Activated naive CD8-positive, alpha-beta T cell treated with anti-CD3 and anti-CD28 coated beads, Interleukin-2, amount 50 U/mL, for 24 hours (primary cell): Measurements from ENCODE around the gene CDC16.
"Not testable (repeated sequence)": the region's sequence is repeated elsewhere in the genome, so short reads cannot be mapped to it uniquely, and the experiment has no call there.

Experiments
- ATAC-seq: fragments of 150-1000 bp; cut with Tn5 transposase; one replicate; pipeline ENCODE4 v1.10.0; 2021
- DNase-seq: peaks from one replicate; pipeline ENCODE4 v3.0.0; 2021
- H3K27ac Mint-ChIP-seq: one replicate; pipeline ENCODE4 v1.8.0; 2021; ENCODE audit warnings: mild to moderate bottlenecking, mixed read lengths
- H3K27me3 Mint-ChIP-seq: one replicate; pipeline ENCODE4 v1.8.0; 2021; ENCODE audit warnings: mixed read lengths
- H3K36me3 Mint-ChIP-seq: one replicate; pipeline ENCODE4 v1.8.0; 2021; ENCODE audit warnings: low read depth, mixed read lengths
- H3K4me1 Mint-ChIP-seq: one replicate; pipeline ENCODE4 v1.8.0; 2021; ENCODE audit warnings: mixed read lengths
- H3K4me3 Mint-ChIP-seq: one replicate; pipeline ENCODE4 v1.8.0; 2021; ENCODE audit warnings: mild to moderate bottlenecking, moderate library complexity, mixed read lengths
- H3K9me3 Mint-ChIP-seq: one replicate; pipeline ENCODE4 v1.8.0; 2021; ENCODE audit warnings: mixed read lengths

Gene CDC16, protein sequence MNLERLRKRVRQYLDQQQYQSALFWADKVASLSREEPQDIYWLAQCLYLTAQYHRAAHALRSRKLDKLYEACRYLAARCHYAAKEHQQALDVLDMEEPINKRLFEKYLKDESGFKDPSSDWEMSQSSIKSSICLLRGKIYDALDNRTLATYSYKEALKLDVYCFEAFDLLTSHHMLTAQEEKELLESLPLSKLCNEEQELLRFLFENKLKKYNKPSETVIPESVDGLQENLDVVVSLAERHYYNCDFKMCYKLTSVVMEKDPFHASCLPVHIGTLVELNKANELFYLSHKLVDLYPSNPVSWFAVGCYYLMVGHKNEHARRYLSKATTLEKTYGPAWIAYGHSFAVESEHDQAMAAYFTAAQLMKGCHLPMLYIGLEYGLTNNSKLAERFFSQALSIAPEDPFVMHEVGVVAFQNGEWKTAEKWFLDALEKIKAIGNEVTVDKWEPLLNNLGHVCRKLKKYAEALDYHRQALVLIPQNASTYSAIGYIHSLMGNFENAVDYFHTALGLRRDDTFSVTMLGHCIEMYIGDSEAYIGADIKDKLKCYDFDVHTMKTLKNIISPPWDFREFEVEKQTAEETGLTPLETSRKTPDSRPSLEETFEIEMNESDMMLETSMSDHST

DNA sequence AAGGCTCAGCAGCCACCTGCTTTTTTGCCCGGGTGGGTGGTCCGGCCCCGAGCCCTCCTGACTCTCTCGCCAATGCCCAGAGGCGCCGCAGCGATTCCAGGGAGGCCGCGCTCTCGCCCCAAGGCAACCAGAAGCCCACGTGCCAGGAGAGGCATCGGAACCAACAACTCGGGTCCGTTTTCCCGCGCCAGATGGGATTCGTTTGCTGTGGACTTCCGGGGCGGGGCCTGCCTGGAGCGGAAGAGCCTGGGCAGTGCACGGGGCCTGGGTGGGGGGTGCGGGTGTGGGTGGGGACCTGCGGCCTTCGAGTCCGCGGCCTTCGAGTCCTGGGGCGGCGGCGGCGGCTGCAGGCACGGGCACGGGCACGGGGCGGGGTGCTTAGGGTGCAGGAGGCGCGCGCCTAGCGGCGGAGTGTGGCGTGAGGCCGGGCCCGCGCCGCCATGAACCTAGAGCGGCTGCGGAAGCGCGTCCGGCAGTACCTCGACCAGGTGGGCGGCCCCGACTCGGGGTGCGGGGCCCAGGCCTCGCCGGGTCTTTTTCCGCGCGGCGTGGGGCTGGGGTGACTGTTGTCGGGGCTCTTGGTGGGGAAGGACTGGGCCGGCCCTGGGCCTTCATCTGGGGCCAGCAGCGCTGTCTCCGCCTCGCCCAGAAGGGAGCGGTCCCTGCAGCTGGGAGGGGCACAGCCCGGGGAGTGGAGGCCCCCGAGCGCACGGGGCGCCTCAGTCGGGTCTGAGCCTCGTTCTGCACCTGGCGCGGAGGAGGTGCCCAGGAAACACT is at the start of gene CDC16:
Gene CDC16 (plus strand): TSS at position 253 of the 777 bp plus-strand sequence. CDS start 188 bp downstream, at position 441.
- peaks cover 43% of the 10 kb centered on the region for H3K4me1 Mint-ChIP-seq
- peaks cover 3% of the 10 kb centered on the region for H3K9me3 Mint-ChIP-seq

DNA sequence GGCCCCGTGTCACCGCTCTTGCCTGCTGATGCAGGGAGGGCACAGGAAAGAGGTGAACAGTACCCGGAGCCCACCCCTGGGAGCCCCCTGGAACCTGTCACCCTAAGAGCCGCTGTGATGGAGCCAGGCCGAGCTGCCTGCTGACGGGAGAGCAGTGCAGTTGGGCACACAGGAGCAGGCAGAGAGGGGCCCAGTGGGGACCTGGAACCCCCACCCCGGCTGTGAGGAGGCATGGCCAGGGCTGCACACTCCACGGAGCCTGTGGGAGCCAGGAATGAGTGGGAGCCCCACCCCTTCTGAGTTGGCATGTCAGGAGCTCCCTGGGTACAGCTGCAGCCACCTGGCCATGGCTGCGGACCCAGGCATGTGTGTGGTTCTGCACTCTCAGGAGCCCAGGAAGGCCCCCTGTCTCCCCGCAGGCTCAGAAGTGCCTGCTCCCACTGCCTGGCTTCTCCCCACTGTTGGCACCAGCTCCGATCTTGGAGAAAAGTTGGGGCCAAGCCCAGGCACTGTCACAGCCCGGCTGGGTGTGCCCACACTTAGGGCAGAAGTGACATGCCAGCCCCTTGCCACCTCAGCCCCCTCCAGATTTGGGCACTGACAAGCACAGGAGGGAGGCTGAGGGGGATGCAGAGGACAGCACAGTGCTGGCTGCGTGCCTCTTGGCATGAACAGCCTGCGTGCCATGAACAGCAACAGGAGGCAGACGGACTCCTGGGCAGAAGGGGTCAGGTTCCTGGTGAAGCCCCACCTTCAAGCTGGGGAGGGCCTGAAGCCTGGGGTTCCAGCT is 49.3 kb upstream of the CDC16 start:
- Mint-ChIP-seq H3K4me3 (no peak overlapping the region), H3K36me3 (no peaks in the 10 kb centered on the region), H3K9me3 (peaks cover 4% of the 10 kb centered on the region), H3K4me1 (peaks cover 8% of the 10 kb centered on the region), H3K27me3 (peaks cover 2% of the 10 kb centered on the region), H3K27ac (no peak overlapping the region)
- DNase-seq (no peak), ATAC-seq (no peak)

More for the DNA sequence above, at the start of gene CDC16:
- H3K27ac Mint-ChIP-seq = peak within 1 kb of the TSS; percentile 87
- DNase-seq (peak; percentile 91), ATAC-seq (peak; percentile 96)
- peaks cover 21% of the 10 kb centered on the region for H3K36me3 Mint-ChIP-seq
- peaks cover 4% of the 10 kb centered on the region for H3K27me3 Mint-ChIP-seq
- peak within 1 kb of the TSS; percentile 93 for H3K4me3 Mint-ChIP-seq

DNA sequence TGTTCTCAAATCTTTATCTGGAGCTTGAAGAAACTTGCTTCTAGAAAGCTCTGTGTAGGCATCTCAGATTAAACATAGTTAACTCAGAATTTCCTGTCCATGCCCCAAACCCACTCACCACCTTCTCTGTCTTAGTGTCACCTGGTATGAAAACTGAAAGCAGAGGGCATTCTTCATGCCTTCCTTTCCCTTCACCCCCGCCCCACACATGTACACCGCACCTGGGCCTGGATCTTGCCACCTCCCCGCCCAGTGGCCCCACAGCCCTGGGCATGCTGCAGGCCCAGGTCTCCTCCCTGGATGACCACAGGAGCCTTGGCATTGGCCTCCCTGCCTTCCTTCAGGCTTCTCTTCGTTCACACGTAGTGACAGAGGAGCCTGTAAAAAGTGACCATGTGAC is 39.8 kb upstream of the CDC16 start:
- peaks cover 1% of the 10 kb centered on the region for H3K36me3 Mint-ChIP-seq
- H3K4me3 Mint-ChIP-seq = peak overlapping the region; percentile 8
- peaks cover 4% of the 10 kb centered on the region for H3K9me3 Mint-ChIP-seq
- H3K4me1 Mint-ChIP-seq = peaks cover 17% of the 10 kb centered on the region
- H3K27me3 Mint-ChIP-seq = no peaks in the 10 kb centered on the region
- DNase-seq (no peak), ATAC-seq (peak; percentile 88)
- peak overlapping the region; percentile 12 for H3K27ac Mint-ChIP-seq

DNA sequence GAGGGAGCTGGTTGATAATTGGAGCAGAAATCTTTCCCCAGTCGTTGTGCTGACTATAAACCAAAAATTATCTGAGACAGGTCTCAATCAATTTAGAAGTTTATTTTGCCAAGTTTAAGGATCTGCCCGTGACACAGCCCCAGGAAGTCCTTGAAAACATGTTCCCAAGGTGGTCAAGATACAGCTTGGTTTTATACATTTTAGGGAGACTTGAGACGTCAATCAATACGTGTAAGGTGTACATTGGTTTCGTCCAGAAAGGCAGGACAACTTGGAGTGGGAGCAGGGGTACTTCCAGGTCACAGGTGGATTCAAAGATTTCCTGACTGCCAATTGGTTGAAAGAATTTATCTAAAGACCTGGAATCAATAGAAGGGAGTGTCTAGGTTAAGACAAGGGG is 38.1 kb upstream of the CDC16 start:
- Mint-ChIP-seq H3K27ac (no peak overlapping the region), H3K4me3 (no peak overlapping the region), H3K36me3 (peaks cover 1% of the 10 kb centered on the region), H3K27me3 (no peaks in the 10 kb centered on the region), H3K9me3 (no peaks in the 10 kb centered on the region), H3K4me1 (peaks cover 17% of the 10 kb centered on the region)
- ATAC-seq (no peak), DNase-seq (no peak)

DNA sequence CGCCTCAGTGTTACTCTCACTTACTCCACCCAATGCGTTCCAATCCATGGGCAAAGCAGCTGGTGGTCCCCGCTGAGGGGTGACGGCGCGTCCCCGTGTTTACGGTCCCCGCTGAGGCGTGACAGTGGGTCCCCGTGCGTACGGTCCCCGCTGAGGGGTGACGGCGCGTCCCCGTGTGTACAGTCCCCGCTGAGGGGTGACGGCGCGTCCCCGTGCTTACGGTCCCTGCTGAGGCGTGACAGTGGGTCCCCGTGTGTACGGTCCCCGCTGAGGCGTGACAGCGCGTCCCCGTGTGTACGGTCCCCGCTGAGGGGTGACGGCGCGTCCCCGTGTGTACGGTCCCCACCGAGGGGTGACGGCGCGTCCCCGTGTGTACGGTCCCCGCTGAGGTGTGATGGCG is 36.1 kb upstream of the CDC16 start:
- Mint-ChIP-seq H3K27ac (no peak overlapping the region), H3K9me3 (no peaks in the 10 kb centered on the region), H3K27me3 (no peaks in the 10 kb centered on the region), H3K4me1 (peaks cover 21% of the 10 kb centered on the region), H3K36me3 (no peaks in the 10 kb centered on the region), H3K4me3 (no peak overlapping the region)
- ATAC-seq (no peak), DNase-seq (no peak)

DNA sequence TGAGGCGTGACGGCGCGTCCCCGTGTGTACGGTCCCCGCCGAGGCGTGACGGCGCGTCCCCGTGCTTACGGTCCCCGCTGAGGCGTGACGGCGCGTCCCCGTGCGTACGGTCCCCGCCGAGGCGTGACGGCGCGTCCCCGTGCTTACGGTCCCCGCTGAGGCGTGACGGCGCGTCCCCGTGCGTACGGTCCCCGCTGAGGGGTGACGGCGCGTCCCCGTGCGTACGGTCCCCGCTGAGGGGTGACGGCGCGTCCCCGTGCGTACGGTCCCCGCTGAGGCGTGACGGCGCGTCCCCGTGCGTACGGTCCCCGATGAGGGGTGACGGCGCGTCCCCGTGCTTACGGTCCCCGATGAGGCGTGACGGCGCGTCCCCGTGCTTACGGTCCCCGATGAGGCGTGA is 35.2 kb upstream of the CDC16 start:
- not testable (repeated sequence) for H3K9me3 Mint-ChIP-seq, H3K36me3 Mint-ChIP-seq, ATAC-seq, H3K4me3 Mint-ChIP-seq, DNase-seq, H3K27ac Mint-ChIP-seq, H3K27me3 Mint-ChIP-seq
- H3K4me1 Mint-ChIP-seq = peaks cover 21% of the 10 kb centered on the region

DNA sequence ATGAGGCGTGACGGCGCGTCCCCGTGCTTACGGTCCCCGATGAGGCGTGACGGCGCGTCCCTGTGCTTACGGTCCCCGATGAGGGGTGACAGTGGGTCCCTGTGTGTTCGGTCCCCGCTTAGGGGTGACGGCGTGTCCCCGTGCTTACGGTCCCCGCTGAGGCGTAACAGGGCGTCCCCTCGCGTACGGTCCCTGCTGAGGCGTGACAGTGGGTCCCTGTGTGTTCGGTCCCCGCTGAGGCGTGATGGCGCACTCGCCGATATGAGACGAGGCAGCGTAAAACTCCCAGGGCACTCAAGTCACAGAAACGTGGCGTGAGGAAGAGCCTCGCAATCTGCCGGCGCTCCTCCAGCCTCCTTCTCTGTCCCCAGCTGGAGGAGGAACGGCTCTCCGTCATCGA is 34.7 kb upstream of the CDC16 start:
- Mint-ChIP-seq H3K4me3 (no peak overlapping the region), H3K36me3 (no peaks in the 10 kb centered on the region)
- no peak for ATAC-seq

DNA sequence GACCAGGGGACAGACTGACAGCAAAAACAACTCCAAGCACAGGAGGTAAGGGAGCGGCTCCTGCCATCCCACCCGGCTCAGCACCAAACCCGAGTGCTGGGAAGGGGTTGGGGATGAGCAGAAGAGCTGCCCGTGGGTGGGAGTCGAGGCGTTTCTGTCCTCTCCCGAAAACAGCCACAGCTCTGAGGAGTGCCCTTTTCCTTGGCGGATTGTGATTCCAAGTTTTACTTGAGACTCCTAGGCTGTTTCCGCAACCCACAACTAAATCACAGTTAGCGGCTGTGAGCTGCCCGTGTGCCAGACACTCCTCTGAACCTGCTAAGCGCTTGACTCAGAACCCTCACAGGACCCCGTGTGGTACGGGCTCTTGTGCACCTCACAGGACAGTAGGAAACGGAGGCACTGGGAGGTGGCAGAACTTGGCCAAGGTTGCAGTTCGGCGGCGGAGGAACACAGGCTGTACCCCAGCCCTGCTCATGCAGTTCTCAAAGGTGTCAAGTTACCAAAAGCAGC is 34.2 kb upstream of the CDC16 start:
- Mint-ChIP-seq H3K9me3 (no peaks in the 10 kb centered on the region), H3K4me1 (peaks cover 17% of the 10 kb centered on the region), H3K36me3 (no peaks in the 10 kb centered on the region), H3K27me3 (no peaks in the 10 kb centered on the region), H3K27ac (no peak overlapping the region), H3K4me3 (no peak overlapping the region)
- no peak for DNase-seq
- no peak for ATAC-seq

More for the DNA sequence above, 34.7 kb upstream of the CDC16 start:
- Mint-ChIP-seq H3K27me3 (no peaks in the 10 kb centered on the region), H3K9me3 (no peaks in the 10 kb centered on the region), H3K27ac (no peak overlapping the region), H3K4me1 (peaks cover 21% of the 10 kb centered on the region)
- DNase-seq = no peak

DNA sequence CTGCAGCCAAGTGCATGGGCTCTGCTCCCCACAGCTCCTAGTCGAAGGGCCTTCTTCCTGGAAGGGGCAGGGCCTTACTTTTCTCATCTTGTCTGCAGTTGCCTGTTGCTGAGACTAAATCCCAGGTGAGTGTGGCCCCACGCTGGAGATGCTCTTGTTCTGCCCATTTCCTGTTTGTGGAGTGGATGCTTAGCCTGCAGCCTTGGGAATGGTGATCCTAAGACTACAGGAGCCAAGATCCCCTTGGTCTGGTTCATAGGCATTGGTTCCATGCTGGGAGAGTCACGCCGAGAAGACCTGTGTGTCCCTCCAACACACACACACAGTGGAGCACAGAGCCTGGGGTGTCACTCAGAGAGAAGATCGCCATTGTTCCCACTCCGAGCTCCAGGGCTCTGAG is 32.1 kb upstream of the CDC16 start:
- Mint-ChIP-seq H3K4me1 (peaks cover 17% of the 10 kb centered on the region), H3K27me3 (no peaks in the 10 kb centered on the region), H3K9me3 (peaks cover 3% of the 10 kb centered on the region), H3K27ac (no peak overlapping the region), H3K4me3 (no peak overlapping the region), H3K36me3 (no peaks in the 10 kb centered on the region)
- ATAC-seq (no peak), DNase-seq (no peak)

DNA sequence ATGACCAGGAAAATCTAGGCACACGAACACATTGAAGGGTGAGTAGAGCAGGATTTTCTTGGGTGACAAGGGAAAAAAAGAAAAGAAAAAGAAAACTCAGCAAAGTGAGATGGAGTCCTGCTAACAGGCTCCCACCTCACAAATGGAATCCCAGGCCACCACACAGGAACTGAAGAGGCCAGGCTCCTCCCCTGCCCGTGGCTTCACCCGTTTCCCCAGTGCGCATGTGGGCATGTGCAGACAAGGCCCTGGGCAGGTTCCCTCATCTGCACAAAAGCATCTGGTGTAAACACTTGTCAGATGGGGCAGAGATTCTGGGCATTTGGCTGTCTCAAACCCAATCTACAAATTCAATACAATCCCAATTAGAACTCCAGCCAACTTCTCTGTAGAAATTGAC is 31.2 kb upstream of the CDC16 start:
- Mint-ChIP-seq H3K4me1 (peaks cover 17% of the 10 kb centered on the region), H3K9me3 (peaks cover 3% of the 10 kb centered on the region), H3K4me3 (no peak overlapping the region), H3K27ac (no peak overlapping the region), H3K27me3 (no peaks in the 10 kb centered on the region), H3K36me3 (no peaks in the 10 kb centered on the region)
- no peak for DNase-seq
- ATAC-seq = no peak

DNA sequence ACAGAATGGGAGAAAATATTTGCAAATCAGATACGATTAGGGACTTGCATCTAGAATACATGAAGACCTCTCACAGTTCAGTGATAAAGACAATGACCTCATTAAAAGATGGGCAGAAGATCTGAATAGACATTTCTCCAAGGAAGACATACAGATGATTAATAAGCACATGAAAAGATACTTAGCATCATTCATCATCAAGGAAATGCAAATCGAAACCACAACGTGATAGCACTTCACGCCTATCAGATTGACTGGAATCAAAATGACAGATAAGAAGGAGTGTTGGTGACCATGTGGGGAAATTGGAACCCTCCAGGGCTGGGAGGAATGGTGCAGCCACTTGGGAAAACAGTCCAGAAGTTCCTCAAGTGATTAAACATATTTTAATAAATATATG is 29.8 kb upstream of the CDC16 start:
- Mint-ChIP-seq H3K4me1 (peaks cover 17% of the 10 kb centered on the region), H3K4me3 (no peak overlapping the region), H3K27ac (no peak overlapping the region), H3K36me3 (no peaks in the 10 kb centered on the region), H3K9me3 (peaks cover 3% of the 10 kb centered on the region), H3K27me3 (no peaks in the 10 kb centered on the region)
- no peak for DNase-seq
- peak; percentile 69 for ATAC-seq

DNA sequence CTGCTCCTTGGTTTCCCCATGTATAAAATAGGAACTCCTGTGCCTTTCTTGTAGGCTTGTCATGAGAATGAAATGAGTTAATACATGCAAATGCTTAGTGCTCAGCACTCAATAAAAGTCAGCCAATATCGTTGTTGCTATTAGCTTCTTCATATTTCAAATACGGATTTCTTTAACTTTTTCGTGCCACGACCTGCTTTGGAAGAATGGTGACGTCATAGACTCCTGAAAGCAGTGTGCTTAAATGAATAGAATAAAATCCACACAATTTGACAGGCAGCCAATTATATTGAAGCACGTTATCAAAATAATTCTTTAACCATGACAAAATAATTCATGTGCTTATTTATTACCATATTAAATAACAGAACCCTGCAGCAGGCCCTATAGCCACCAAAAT is 26.6 kb upstream of the CDC16 start:
- H3K4me3 Mint-ChIP-seq = no peak overlapping the region
- H3K36me3 Mint-ChIP-seq = no peaks in the 10 kb centered on the region
- H3K27ac Mint-ChIP-seq = no peak overlapping the region
- no peak for ATAC-seq
- DNase-seq = no peak
- H3K4me1 Mint-ChIP-seq = peaks cover 24% of the 10 kb centered on the region
- no peaks in the 10 kb centered on the region for H3K27me3 Mint-ChIP-seq
- peaks cover 3% of the 10 kb centered on the region for H3K9me3 Mint-ChIP-seq

DNA sequence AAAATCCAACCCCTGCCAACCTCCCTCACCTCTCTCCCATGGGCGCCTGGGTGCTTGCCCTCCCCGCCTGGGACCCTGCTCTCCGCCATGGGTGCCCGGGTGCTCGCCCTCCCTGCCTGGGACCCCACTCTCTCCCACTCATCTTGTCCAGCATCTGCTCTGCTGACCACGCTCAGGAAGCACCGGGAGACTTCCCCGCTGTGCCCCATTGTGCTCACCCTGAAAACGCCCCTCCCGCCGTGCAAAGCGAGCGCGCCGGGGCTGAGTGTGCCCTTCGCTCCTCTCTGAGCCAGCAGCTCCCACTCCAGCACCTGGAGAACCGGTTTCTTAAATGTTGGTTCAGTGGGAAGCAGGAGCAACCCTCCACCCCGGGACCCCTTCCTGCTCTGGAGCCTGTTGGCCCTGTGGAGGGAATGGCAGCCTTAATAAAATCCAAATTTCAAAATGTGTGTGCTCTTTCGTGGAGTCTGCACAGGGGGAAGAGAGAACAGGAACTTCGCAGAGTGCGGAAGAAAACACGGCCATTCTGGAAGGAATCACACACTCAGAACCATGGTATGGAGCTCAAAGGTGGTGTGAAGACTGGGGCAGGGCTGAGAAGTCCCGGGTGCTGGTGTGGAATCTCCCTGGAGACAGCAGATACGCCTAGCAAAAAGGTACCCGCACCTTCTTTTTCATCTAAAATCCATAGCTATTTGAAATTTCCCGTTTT is 23.1 kb upstream of the CDC16 start:
- DNase-seq (no peak), ATAC-seq (no peak)
- no peak overlapping the region for H3K4me3 Mint-ChIP-seq
- H3K4me1 Mint-ChIP-seq = peaks cover 12% of the 10 kb centered on the region
- no peaks in the 10 kb centered on the region for H3K27me3 Mint-ChIP-seq
- no peaks in the 10 kb centered on the region for H3K9me3 Mint-ChIP-seq
- H3K36me3 Mint-ChIP-seq = no peaks in the 10 kb centered on the region
- H3K27ac Mint-ChIP-seq = no peak overlapping the region

DNA sequence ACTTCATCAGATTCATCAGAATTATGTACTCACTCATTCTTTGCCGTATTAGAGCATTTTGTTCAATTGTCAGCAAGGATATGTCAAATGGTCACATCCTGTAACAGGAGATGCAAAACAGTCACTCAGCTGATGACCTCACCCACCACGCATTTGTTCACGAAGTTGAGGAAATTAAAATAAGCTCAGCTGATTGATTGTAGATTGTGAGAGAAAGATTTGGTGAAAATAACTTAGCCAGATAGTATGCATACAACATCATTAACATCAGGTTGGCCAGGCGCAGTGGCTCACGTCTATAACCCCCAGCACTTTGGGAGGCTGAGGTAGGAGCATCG is 22.6 kb upstream of the CDC16 start:
- Mint-ChIP-seq H3K27ac (no peak overlapping the region), H3K36me3 (no peaks in the 10 kb centered on the region), H3K9me3 (no peaks in the 10 kb centered on the region), H3K27me3 (no peaks in the 10 kb centered on the region), H3K4me1 (peaks cover 12% of the 10 kb centered on the region), H3K4me3 (no peak overlapping the region)
- ATAC-seq (no peak), DNase-seq (no peak)
